Measurements from ENCODE around the gene CMTM6. TPM values are rescaled to one million over a fixed set of nuclear protein-coding genes. Genes with fewer than 3 reads are reported as not detected.
"Not testable (repeated sequence)": the region's sequence is repeated elsewhere in the genome, so short reads cannot be mapped to it uniquely, and the experiment has no call there.

The CMTM6 gene, protein sequence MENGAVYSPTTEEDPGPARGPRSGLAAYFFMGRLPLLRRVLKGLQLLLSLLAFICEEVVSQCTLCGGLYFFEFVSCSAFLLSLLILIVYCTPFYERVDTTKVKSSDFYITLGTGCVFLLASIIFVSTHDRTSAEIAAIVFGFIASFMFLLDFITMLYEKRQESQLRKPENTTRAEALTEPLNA
- polyA plus RNA-seq, result 10 to 100 TPM; 10.0 to 21.3 (median 19.0) TPM

DNA sequence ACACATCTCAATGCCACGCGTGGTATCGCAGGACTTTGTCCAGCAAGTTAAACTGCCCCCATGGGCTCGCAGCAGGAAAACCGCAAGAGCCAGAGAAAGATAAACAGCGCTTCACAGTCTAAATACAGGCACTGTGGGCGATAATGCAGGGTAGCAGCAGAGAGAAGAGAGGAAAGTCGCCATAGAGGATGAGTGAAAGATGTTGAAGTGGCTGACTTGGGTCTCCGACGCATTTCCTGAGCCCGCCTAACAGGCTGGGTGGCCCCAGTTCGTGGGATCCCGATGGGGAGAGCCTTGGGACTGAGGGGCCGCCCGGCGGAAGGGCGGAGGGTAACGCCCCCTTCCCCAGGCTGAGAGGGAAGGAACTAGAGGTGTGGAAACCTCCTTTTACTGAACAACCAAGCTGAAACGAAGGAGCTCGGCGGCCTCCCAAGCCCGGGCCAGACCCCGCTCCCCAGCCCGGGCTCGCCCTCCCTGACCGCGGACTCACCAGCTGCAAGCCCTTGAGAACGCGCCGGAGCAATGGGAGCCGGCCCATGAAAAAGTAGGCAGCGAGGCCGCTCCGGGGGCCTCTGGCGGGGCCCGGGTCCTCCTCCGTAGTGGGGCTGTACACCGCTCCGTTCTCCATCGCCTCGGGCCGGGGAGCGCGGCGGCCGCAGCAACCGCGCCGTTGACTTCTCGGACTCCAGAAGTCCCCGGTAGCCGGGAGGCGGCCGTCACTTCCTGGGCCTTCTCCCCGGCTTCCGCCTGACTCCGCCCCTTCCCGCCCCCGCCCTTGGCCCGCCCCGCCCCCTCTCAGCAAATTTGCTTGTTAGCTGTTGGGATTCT, at the start of gene CMTM6:
Gene CMTM6, minus strand, starts transcription at position 735 of the 828 bp plus-strand sequence. Its CDS starts 107 bp downstream, at position 628.
- 0% methylated on average over 43 to 61 of the region's 61 CpGs for WGBS, 3 donors
- peak within 1 kb of the TSS; percentile 97 for H3K27ac ChIP-seq (ENCODE audit: low read depth, low read length)

DNA sequence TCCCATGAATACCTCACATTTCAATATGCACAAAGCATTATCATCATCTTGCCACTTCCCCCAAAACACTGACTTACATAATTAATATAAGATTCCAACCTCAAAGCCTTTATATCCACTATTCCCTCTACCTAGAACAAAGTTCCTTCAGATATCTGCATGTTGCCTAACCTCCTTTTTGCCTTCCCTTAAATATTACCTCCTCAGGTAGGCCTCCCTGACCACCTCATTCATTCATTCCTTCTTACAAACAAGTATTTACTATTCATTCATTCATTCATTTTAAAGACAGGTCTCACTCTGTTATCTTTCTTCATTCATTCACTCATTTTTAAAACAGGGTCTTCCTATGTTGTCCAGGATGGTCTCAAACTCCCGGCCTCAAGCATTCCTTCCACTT, 49.4 kb upstream of the CMTM6 start:
- no peak overlapping the region for H3K27ac ChIP-seq (ENCODE audit: low read depth, low read length)
- WGBS, 3 donors, result 97 to 100% (median 97%) methylated on average over 1 of the region's 1 CpG

DNA sequence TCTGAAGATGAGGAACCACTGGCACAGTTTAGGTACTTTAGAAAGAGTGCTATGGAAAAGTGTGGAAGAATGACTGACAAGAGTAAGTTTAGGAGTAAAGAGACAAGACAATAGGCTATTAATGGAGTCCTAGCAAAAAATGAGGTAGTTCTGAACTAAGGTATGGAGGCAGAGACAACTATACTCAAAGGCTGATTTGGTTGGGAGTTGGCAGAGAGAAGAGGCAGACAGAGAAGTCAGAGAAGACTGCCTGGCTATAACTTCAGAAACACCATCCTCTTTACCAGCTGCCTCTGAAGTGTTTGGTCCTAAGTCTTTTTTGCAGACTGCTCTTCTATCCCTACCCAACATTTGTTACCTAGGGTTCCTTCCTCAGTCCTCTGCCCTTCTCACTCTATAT, 48.8 kb upstream of the CMTM6 start:
- H3K27ac ChIP-seq (ENCODE audit: low read depth, low read length), result no peak overlapping the region

DNA sequence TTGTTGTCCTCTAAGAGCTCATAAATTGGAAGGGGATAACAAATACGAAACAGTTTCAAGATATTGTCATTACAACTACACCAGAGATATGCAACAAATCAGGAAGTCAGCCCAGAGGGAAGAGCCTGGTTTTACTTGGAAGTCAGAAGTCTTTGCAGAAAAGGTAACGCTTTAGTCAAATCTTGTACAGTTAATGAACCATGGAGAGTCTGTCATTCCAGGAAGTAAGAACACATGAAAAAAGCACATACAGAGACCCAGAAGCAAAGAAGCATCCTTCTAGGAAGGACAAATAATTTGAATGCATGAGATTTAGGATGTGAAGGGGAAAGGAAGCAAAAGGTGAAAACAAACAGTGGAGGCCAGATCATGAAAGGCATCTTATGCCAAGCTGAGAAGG, 48.4 kb upstream of the CMTM6 start:
- H3K27ac ChIP-seq (ENCODE audit: low read depth, low read length), result no peak overlapping the region
- WGBS, 3 donors, result 86 to 90% (median 89%) methylated on average over 2 of the region's 2 CpGs

DNA sequence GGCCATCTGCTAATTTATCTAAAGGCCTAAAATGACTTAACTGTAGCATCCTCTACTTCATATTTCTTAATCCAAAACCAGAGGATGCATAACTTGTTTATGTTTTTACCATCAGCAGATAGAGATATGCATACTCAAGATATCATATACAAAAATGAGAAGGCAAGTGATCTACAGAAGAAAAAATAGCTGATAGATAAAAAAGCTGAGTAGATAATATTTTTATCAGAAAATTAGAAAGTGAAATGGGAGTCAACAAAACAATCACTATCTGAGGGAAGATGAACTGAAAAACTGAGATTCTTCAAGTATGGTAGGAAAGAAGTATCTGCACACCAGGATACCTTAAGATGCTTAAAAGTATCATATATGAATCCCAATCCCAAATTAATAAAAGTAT, 42.7 kb upstream of the CMTM6 start:
- no peak overlapping the region for H3K27ac ChIP-seq (ENCODE audit: low read depth, low read length)

DNA sequence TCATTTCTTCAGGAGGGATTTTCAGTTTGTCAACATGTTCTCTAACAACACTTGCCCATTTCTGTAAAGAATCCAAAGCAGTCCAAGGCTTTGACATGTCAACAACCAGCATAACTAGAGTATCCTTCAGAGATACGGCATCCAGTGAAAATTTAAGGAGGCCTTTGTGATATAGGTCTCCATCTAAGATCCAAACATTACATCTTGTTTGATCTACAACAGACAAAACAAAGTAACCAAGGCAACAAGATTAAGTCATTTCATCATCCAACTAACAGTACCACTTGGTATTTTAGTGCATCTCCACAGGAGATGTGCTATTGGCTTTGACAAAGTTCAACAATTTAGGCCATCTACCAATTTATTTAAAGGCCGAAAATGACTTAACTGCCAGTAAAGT, 42.2 kb upstream of the CMTM6 start:
- H3K27ac ChIP-seq (ENCODE audit: low read depth, low read length), result no peak overlapping the region
- WGBS, 3 donors, result 87 to 95% (median 89%) methylated on average over 2 of the region's 2 CpGs

DNA sequence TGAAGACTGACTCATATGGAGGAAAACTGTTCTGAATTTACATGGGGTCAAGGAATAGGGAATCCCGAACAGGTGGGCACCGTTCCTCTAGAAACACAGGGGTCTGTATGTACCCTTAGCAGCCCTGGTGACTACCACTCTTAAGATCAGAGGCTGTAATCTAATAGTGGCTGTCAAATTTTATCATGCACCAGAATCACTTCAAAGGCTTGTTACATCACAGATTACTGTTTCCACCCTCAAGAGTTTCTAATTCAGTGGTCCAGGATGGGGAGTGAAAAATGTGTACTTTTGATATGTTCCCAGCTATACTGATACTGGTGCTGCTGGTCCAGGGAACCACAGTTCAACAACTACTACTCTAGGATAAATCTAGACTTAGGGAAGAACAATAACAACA, 40.2 kb upstream of the CMTM6 start:
- WGBS, 3 donors, result 97 to 99% (median 98%) methylated on average over 2 of the region's 2 CpGs

DNA sequence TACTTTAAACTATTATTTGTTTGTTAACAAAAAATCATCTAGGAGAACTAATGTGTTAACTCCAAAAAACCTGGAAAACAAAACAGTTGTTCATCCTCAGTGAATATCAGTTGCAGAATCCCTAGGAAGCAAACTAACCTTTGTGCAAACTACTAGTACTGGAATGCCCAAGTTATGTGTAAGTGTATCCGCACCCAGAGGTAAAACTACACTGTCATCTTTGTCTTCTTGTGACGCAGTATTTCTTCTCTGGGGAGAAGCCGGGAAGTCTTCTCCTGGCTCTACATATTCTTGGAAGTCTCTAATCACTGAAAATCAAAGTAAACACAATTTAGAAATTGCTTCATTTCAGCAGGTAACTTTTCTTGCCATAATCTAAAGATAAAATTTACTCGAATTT, 38.2 kb upstream of the CMTM6 start:
- 69 to 94% (median 93%) methylated on average over 4 of the region's 4 CpGs for WGBS, 3 donors

More for the DNA sequence above, 40.2 kb upstream of the CMTM6 start:
- no peak overlapping the region for H3K27ac ChIP-seq (ENCODE audit: low read depth, low read length)

DNA sequence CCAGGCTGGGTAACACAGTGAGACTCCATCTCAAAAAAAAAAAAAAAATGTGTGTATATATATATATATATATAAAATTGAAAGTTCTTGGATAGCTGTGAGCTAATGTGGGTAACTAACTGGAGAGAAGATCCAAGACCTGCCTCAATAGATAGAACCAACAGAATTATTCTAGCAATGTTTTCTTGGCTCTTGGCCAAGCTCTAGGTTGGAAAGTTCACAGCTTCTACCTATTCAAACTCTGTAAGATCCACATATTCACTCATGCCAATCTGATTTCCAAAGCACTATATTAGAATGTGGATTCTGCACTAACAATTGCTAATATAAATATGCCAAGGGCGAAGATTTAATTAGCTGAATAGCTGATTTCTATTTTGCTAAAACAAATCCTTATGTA, 29.8 kb upstream of the CMTM6 start:
- no peak overlapping the region for H3K27ac ChIP-seq (ENCODE audit: low read depth, low read length)
- WGBS, 3 donors, result 94 to 100% (median 96%) methylated on average over 1 of the region's 1 CpG

More for the DNA sequence above, 38.2 kb upstream of the CMTM6 start:
- no peak overlapping the region for H3K27ac ChIP-seq (ENCODE audit: low read depth, low read length)

DNA sequence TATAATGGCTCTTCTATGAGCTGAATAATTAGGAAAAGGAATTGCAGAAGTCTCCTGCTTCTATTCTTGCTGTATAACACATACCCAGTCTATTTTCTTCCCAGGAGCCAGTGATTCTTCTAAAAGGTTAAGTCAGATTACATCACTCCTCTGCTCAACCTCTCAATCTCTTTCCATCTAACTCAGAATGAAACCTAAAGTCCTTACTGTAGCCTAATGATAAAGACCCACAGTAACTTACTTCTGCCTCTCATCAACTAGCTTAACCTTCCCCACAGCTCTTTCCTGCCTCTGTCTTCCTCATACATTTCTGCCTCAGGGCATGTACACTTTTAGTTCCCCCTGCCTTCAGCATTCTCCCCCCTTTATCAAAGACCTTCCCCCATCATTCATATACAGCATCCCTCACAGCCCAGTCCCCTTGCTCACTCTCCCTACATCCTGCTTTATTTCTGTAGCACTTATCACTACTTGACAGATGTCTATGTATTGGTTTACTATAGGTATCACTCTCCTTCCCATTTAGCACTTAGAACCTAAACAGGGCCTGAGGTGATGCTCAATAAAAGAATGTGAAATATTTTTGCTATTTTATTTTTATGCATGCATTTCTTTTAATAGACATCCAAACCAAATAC, 28.5 kb upstream of the CMTM6 start:
- H3K27ac ChIP-seq (ENCODE audit: low read depth, low read length), result no peak overlapping the region

DNA sequence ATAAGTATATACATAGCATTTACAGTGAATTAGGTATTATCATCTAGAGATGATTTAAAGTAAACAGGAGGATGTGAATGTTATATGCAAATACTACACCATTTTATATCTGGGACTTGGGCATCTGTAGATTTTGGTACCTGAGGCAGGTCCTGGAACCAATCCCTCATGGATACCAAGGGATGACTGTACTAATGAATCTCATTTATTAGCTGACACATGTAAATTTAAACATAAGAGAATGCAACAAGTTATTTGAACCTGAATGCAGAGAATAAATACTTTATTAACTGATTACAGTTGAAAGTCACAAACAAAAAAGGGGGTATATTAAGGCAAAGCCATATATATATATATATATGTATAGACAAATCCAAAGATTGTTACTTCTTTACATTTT, 23.1 kb upstream of the CMTM6 start:
- no peak overlapping the region for H3K27ac ChIP-seq (ENCODE audit: low read depth, low read length)

DNA sequence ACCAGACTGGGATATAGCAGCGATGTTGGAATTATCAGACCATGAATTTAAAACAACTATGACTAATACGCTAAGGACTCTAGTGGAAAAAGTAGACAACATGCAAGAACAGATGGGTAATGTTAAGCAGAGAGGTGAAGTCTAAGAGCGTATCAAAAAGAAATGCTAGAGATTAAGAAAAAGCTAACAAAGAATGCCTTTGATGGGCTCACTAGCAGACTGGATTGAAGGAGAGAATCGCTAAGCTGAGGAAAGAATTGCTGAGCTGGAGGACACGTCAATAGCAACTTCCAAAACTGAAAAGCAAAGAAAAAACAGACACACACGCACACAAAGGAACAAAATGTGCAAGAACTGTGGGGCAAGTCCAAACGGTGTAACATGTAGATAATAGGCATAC, 20.0 kb upstream of the CMTM6 start:
- H3K27ac ChIP-seq (ENCODE audit: low read depth, low read length), result no peak overlapping the region
- 77 to 84% (median 81%) methylated on average over 7 of the region's 7 CpGs for WGBS, 3 donors

DNA sequence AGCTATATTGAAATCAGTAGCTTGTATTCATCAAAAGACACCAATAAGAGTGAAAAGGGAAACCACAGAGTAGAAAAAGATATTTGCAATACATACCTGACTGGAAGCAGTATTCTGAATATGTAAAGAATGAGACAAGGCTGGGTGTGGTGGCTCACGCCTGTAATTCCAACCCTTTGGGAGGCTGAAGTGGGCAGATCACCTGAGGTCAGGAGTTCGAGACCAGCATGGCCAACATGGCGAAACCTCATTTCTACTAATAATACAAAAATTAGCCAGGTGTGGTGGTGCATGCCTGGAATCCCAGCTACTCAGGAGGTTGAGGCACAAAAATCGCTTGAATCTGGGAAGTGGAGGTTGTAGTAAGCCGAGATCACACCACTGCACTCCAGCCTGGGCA, 16.3 kb upstream of the CMTM6 start:
- 98 to 99% (median 99%) methylated on average over 5 of the region's 5 CpGs for WGBS, 3 donors
- H3K27ac ChIP-seq (ENCODE audit: low read depth, low read length), result not testable (repeated sequence)

DNA sequence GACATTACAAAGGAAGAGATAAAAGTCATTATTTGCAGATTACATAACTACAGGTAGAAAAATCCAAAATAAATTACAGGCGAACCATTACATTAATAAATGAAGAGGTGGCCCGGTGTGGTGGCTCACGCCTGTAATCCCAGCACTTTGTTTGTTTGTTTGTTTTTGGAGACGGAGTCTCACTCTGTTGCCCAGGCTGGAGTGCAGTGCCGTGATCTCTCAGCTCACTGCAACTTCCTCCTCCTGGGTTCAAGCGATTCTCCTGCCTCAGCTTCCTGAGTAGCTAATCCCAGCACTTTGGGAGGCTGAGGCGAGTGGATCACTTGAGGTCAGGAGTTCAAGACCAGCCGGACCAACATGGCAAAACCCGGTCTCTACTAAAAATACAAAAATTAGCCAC, 14.1 kb upstream of the CMTM6 start:
- WGBS, 3 donors, result 67 to 93% (median 68%) methylated on average over 9 of the region's 9 CpGs
- H3K27ac ChIP-seq (ENCODE audit: low read depth, low read length), result not testable (repeated sequence)

DNA sequence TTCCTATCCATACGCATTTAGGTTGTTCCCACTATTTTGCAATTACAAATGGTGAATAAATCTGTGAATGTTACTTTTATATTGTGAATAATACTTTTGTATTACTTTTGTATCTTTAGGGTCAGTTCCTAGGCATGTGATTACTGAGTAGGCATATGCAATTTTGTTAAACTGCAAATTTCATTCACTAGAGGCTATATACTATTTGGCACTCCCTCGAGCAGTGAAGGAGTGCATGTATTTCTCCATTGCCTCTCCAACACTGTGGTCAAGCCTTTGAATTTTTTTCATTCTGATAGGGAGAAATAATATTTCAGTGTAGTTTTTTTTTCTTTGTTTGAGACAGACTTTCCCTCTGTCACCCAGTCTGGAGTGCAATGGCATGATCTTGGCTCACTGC, 8.4 kb upstream of the CMTM6 start:
- no peak overlapping the region for H3K27ac ChIP-seq (ENCODE audit: low read depth, low read length)
- WGBS, 3 donors, result 79 to 82% (median 79%) methylated on average over 2 of the region's 2 CpGs

DNA sequence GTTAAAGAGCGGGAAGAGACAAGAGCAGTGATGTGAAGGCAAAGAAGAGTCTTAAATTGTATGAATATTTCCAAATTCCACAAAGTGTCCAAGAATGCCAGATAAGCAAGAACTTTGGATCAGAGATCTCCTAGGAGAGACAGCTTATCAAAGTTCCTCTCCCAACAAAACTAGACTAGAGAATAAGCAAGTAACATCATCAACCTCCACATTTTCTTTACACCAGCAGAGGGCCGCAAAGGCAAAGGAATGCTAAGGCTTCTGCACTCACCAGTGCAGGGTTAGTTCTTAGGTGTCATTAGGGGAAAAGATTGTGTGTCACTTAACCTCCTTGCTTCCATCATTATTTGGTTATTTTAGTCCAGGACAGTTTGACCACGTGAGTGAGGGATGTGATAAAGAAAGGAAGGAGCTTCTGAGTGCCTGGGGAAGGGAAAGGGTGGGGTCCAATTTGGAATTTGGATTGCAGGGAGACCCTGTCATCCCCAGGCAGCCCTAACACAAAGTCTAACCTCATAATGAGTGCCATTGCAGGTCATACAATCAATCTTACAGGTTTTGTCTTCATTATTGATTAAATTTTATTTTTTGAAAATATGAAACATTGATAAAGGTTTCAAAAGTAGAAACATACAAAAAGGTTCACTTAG, 7.5 kb upstream of the CMTM6 start:
- no peak overlapping the region for H3K27ac ChIP-seq (ENCODE audit: low read depth, low read length)
- WGBS, 3 donors, result 23 to 33% (median 30%) methylated on average over 3 of the region's 3 CpGs

DNA sequence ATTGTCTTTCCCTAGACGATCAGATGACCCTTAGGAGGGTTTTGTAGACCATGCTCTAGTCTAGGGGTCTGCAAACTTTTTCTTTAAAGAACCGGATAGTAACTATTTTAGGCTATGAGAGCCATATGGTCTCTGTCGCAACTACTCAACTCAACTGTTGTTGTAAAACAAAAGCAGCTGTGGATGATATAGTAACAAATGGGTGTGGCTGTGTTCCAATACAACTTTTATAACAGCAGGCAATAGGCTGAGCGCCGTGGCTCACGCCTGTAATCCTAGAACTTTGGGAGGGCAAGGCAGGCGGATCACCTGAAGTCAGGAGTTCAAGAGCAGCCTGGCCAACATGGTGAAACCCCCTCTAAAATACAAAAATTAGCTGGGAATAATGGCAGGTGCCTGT, 6.1 kb upstream of the CMTM6 start:
- H3K27ac ChIP-seq (ENCODE audit: low read depth, low read length), result no peak overlapping the region
- 52 to 65% (median 62%) methylated on average over 7 of the region's 7 CpGs for WGBS, 3 donors

DNA sequence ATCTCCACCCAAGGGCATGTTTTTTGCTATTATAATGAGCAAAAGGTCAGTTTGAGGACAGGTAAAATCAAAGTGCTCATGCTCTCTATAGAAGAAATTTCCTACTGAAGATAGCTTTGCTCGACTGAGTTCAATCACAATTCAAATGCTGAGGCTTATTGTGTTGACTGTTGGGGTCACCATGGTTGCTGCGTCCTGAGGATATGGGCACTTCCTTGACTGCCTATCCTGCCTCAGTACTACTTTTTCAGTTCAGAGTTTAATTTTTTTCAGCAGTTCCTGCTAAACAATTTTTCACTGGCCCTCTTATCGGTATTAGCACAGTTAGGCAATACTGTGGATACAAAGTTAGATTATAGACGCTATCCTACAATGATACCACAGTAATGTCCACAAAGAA, 3.8 kb upstream of the CMTM6 start:
- H3K27ac ChIP-seq (ENCODE audit: low read depth, low read length), result no peak overlapping the region
- 72 to 75% (median 74%) methylated on average over 4 of the region's 4 CpGs for whole genome bisulfite sequencing, 3 donors

DNA sequence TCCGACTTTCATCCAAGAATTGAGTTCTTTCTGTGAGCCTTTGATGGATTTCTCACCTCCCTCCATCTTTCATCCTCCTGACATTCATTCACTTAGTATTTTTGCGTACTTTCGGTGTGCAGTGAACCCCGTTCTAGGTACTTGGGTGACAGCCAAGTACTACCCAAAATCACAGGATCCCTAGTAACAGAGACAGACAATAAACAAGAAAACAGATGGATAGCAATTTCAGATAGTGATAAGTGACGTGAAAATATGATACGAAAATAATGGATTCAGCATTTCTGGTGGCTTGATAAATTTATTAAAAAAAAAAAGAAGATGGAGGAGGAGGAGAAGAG, 264 bp upstream of the CMTM6 start:
- H3K27ac ChIP-seq (ENCODE audit: low read depth, low read length), result no peak overlapping the region
- 0 to 2% (median 1%) methylated on average over 6 of the region's 6 CpGs for WGBS, 3 donors

DNA sequence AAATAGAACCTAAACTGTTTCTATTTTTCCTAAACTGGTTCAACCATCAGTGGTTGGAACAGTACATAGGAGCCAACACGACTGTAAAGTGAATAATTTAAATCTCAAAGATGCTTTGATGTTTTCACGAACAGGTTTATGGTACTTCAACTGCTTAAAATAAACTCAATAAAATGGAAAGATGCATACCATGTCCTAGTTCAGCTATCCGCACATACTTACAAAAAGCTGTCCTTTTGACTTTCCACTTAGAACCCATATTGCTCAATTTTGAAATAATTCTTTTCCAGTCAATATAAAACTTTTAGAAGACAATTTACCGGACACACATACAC, 902 bp downstream of the CMTM6 start:
- H3K27ac ChIP-seq (ENCODE audit: low read depth, low read length), result peak overlapping the region; percentile 97
- WGBS, 3 donors, result 8 to 15% (median 8%) methylated on average over 4 of the region's 4 CpGs
